BJ (cell line): ENCODE results near the gene DEPDC7. TPM values are rescaled to one million over a fixed set of nuclear protein-coding genes. Genes with fewer than 3 reads are reported as not detected.
A peak's percentile ranks its signal among the peaks of the same experiment; 100 is the strongest.

ENCODE experiments used
- CTCF ChIA-PET: fragments of 350-600 bp; formaldehyde crosslinking; extraction: SDS; loops from one replicate; lab custom pipeline; 2021; ENCODE audit warnings: antibody characterized with exemption, inconsistent platforms; lab: Yijun Ruan, JAX
- POLR2A ChIA-PET: fragments of 300-600 bp; sonication (Branson Sonifier 250); formaldehyde crosslinking; extraction: SDS; loops from one replicate; lab custom pipeline; 2021; ENCODE audit warnings: antibody characterized with exemption; lab: Charles Lee
- DNase-seq: peaks from one replicate; pipeline ENCODE4 v3.0.0-alpha.2; 2011; ENCODE audit warnings: low read depth
- H3K27me3 ChIP-seq: 2 replicates; pipeline ENCODE4 v1.6.0; 2011; ENCODE audit warnings: low read length; ENCODE audit not compliant: control insufficient read depth, insufficient read depth
- H3K36me3 ChIP-seq: 2 replicates; pipeline ENCODE4 v1.5.1; 2011; ENCODE audit warnings: low read length; ENCODE audit not compliant: control insufficient read depth, insufficient read depth
- H3K4me3 ChIP-seq: 2 replicates; pipeline ENCODE4 v1.5.1; 2011; ENCODE audit warnings: low read depth, mild to moderate bottlenecking, control low read depth, low read length
- CTCF ChIP-seq: IDR thresholded peaks from 2 replicates; pipeline ENCODE4 v1.5.1; 2011; ENCODE audit warnings: low read depth, mild to moderate bottlenecking, control low read depth, inconsistent platforms, low read length, moderate library complexity; ENCODE audit not compliant: insufficient read depth
- polyA plus RNA-seq: library from polyadenylated mRNA; depleted of rRNA; stranded (reverse); fragments of >200 nt; gene quantifications from 2 replicates; pipeline ENCODE4 v1.2.3, GENCODE V29; 2011

DEPDC7 gene
- polyA plus RNA-seq, 1 experiment: 4.2 TPM

GRCh38 chr11:32991898-32992297 lies 23.8 kb upstream of the DEPDC7 start:
- POLR2A ChIA-PET: no interaction called here
- CTCF ChIA-PET: interaction anchor here (1.9 kb wide), 1 partner anchor 8 kb away, joined by 5 read pairs; no protein-coding TSS in a partner anchor
- no peak overlapping the region for H3K4me3 ChIP-seq
- no peaks in the 10 kb centered on the region for H3K27me3 ChIP-seq
- H3K36me3 ChIP-seq: no peaks in the 10 kb centered on the region
- DNase-seq: no peak
- no peak for TF ChIP-seq CTCF

DNA sequence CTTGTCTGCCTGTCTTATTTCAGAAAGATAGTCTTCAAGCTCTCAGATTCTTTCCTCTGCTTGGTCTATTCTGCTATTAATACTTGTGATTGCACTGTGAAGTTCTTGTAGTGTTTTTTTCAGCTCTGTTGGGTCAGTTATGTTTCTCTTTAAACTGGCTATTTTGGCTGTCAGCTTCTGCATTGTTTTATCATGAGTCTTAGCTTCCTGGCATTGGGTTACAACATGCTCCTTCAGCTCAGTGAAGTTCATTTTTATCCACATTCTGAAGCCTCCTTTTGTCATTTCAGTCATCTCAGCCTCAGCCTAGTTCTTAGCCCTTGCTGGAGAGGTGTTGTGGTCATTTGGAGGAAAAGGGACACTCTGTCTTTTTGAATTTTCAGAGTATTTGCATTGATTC lies 15.5 kb upstream of the DEPDC7 start:
- peak; percentile 67 for DNase-seq
- no peaks in the 10 kb centered on the region for H3K36me3 ChIP-seq
- H3K27me3 ChIP-seq: no peaks in the 10 kb centered on the region
- H3K4me3 ChIP-seq: no peak overlapping the region
- TF ChIP-seq CTCF: no peak
- POLR2A ChIA-PET: no interaction called here
- CTCF ChIA-PET: no interaction called here

GRCh38 chr11:33001281-33001680 lies 14.4 kb upstream of the DEPDC7 start:
- H3K36me3 ChIP-seq: no peaks in the 10 kb centered on the region
- TF ChIP-seq CTCF: no peak
- CTCF ChIA-PET: interaction anchor here (0.7 to 1.1 kb wide), 2 partner anchors 9 to 64 kb away, joined by 3 read pairs; no protein-coding TSS in a partner anchor
- no peak for DNase-seq
- H3K4me3 ChIP-seq: no peak overlapping the region
- H3K27me3 ChIP-seq: no peaks in the 10 kb centered on the region
- POLR2A ChIA-PET: no interaction called here

- TF ChIP-seq CTCF: no peak
- POLR2A ChIA-PET: no interaction called here
- Histone ChIP-seq H3K4me3 (no peak overlapping the region), H3K27me3 (no peaks in the 10 kb centered on the region), H3K36me3 (no peaks in the 10 kb centered on the region)
- no peak for DNase-seq
- CTCF ChIA-PET: interaction anchor here (0.7 to 1.1 kb wide), 2 partner anchors 9 to 63 kb away, joined by 3 read pairs; no protein-coding TSS in a partner anchor
Measured at GRCh38 chr11:33001751-33002542, 13.7 kb upstream of the DEPDC7 start.

DNA sequence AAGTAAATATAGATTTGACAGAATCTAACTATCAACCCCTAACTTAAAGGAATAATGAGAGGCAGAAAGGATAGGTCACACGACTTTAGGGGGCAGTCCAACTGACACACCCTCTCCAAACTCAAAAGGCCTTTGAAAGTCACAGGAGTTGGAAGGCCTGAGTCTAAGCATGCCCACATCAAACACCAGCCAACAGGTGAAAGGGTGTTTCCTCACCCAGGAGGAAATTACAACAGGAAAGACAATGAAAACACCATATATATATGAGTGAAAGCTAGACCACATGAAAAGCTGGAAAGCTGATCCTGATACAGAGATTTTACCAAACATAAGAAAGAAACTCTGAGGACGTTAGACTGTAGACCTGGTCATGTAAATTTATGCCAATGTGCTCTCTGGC lies 10.5 kb upstream of the DEPDC7 start:
- no peaks in the 10 kb centered on the region for H3K27me3 ChIP-seq
- ChIA-PET POLR2A (interaction anchor here (0.7 kb wide), 1 partner anchor 1351 kb away, joined by 3 read pairs; no protein-coding TSS in a partner anchor), CTCF (no interaction called here)
- no peak for TF ChIP-seq CTCF
- no peak overlapping the region for H3K4me3 ChIP-seq
- H3K36me3 ChIP-seq: no peaks in the 10 kb centered on the region
- DNase-seq: no peak
